H1 (cell line): Measurements from ENCODE around the gene NPY2R. TPM values are rescaled to one million over a fixed set of nuclear protein-coding genes. Genes with fewer than 3 reads are reported as not detected.

Experiments
- CTCF ChIA-PET: fragments of 300-600 bp; sonication (Branson Sonifier 250); formaldehyde crosslinking; loops from one replicate; lab custom pipeline; 2021; ENCODE audit not compliant: partially characterized antibody; lab: Charles Lee
- POLR2A ChIA-PET: fragments of 300-600 bp; sonication (Branson Sonifier 250); formaldehyde crosslinking; loops from one replicate; lab custom pipeline; 2021; ENCODE audit warnings: inconsistent platforms; ENCODE audit not compliant: partially characterized antibody; lab: Charles Lee
- DNase-seq, 2 experiments: peaks; one replicate each; pipeline versions ENCODE4 v3.0.0 to v3.0.0-alpha.2; 2010 to 2022; ENCODE audit warnings: low spot score in 2 of 2, low read depth in 1 of 2, mixed read lengths in 1 of 2
- FAIRE-seq: peaks from 2 replicates; lab custom pipeline; 2011; peaks lifted over from hg19 to GRCh38; lab: Jason Lieb, UNC
- H2AFZ ChIP-seq: 2 replicates; pipeline ENCODE4 v1.8.1; 2012; ENCODE audit warnings: low read length, inconsistent platforms
- H2AK5ac ChIP-seq: 2 replicates; pipeline ENCODE4 v1.6.1; 2013; ENCODE audit warnings: low read depth, low read length
- H2BK120ac ChIP-seq: replicated peaks from 2 replicates; pipeline ENCODE3; 2013; ENCODE audit warnings: low read depth, low read length, inconsistent platforms
- H2BK12ac ChIP-seq: 2 replicates; pipeline ENCODE4 v1.6.1; 2013; ENCODE audit warnings: low read depth, low read length
- H2BK15ac ChIP-seq: 2 replicates; pipeline ENCODE4 v1.6.1; 2013; ENCODE audit warnings: low read length
- H2BK20ac ChIP-seq: 2 replicates; pipeline ENCODE4 v1.6.1; 2013; ENCODE audit warnings: low read length
- H2BK5ac ChIP-seq: 2 replicates; pipeline ENCODE4 v1.6.1; 2013; ENCODE audit warnings: low read depth, low read length
- H3K14ac ChIP-seq: 2 replicates; pipeline ENCODE4 v1.6.1; 2013; ENCODE audit warnings: inconsistent platforms; ENCODE audit not compliant: insufficient read length
- H3K18ac ChIP-seq: 2 replicates; pipeline ENCODE4 v1.6.1; 2013; ENCODE audit warnings: low read length; ENCODE audit errors: extremely low read depth
- H3K23ac ChIP-seq: 2 replicates; pipeline ENCODE4 v1.6.1; 2013; ENCODE audit warnings: inconsistent platforms; ENCODE audit not compliant: insufficient read length
- H3K23me2 ChIP-seq: 2 replicates; pipeline ENCODE4 v1.6.1; 2013; ENCODE audit warnings: low read depth, low read length
- H3K27ac ChIP-seq: 2 replicates; pipeline ENCODE4 v1.6.1; 2011; ENCODE audit warnings: low read depth, low read length, inconsistent platforms
- H3K27me3 ChIP-seq, 4 experiments: replicated peaks in 1 of 4; 1 replicate in 1 of 4; 2 replicates in 3 of 4; pipeline versions ENCODE4 v1.6.1 to v1.8.1; 2011 to 2013; ENCODE audit warnings: low read length in 3 of 4, mild to moderate bottlenecking in 3 of 4, inconsistent platforms in 2 of 4, mixed read lengths in 2 of 4, moderate library complexity in 1 of 4; ENCODE audit not compliant: control insufficient read depth in 3 of 4, insufficient read depth in 3 of 4; ENCODE audit errors: extremely low read depth in 1 of 4
- H3K36me3 ChIP-seq, 4 experiments: 2 replicates each; pipeline versions ENCODE4 v1.6.1 to v1.8.1; 2011 to 2013; ENCODE audit warnings: mild to moderate bottlenecking in 4 of 4, low read length in 3 of 4, moderate library complexity in 2 of 4, control low read depth in 1 of 4, inconsistent platforms in 1 of 4; ENCODE audit not compliant: insufficient read depth in 4 of 4, control insufficient read depth in 2 of 4
- H3K4ac ChIP-seq: replicated peaks from 2 replicates; pipeline ENCODE3; 2013; ENCODE audit warnings: low read length, low read depth, mixed read lengths, inconsistent platforms; ENCODE audit not compliant: insufficient read length
- H3K4me1 ChIP-seq, 4 experiments: replicated peaks in 1 of 4; 1 replicate in 1 of 4; 2 replicates in 3 of 4; pipeline versions ENCODE4 v1.6.1 to v1.8.1; 2011 to 2013; ENCODE audit warnings: low read length in 3 of 4, inconsistent platforms in 2 of 4, mixed read lengths in 1 of 4; ENCODE audit not compliant: insufficient read depth in 4 of 4, control insufficient read depth in 3 of 4
- H3K4me2 ChIP-seq, 2 experiments: 2 replicates each; pipeline versions ENCODE4 v1.6.1 to v1.8.1; 2011 to 2013; ENCODE audit warnings: low read depth in 2 of 2, low read length in 2 of 2, control low read depth in 1 of 2, inconsistent platforms in 1 of 2, mild to moderate bottlenecking in 1 of 2; ENCODE audit not compliant: insufficient read depth in 1 of 2
- H3K4me3 ChIP-seq, 4 experiments: fragments of 200-600, 300-600 bp in 1 of 4; sonication (generic), shearing (Covaris generic), sonication (Bioruptor Twin) in 1 of 4; 2 replicates each; pipeline versions ENCODE4 v1.5.1 to v1.8.1; 2011 to 2016; ENCODE audit warnings: low read length in 4 of 4, low read depth in 3 of 4, control low read depth in 2 of 4, inconsistent platforms in 2 of 4, mild to moderate bottlenecking in 2 of 4, mixed read lengths in 1 of 4, moderate library complexity in 1 of 4; ENCODE audit not compliant: insufficient read depth in 2 of 4; ENCODE audit errors: extremely low read depth in 1 of 4
- H3K56ac ChIP-seq: replicated peaks from 2 replicates; pipeline ENCODE3; 2013; ENCODE audit warnings: low read depth, mild to moderate bottlenecking, mixed read lengths, low read length, inconsistent platforms; ENCODE audit not compliant: insufficient read length
- H3K79me1 ChIP-seq: 2 replicates; pipeline ENCODE4 v1.6.1; 2013; ENCODE audit warnings: low read depth, low read length, control low read depth
- H3K79me2 ChIP-seq, 2 experiments: 2 replicates each; pipeline versions ENCODE4 v1.6.1 to v1.8.1; 2012 to 2013; ENCODE audit warnings: low read length in 2 of 2, mild to moderate bottlenecking in 2 of 2, inconsistent platforms in 1 of 2; ENCODE audit not compliant: insufficient read depth in 2 of 2, control insufficient read depth in 1 of 2
- H3K9ac ChIP-seq, 4 experiments: replicated peaks in 1 of 4; 1 replicate in 1 of 4; 2 replicates in 3 of 4; pipeline versions ENCODE4 v1.6.1 to v1.8.1; 2011 to 2013; ENCODE audit warnings: low read depth in 3 of 4, low read length in 3 of 4, control low read depth in 2 of 4, mild to moderate bottlenecking in 2 of 4, moderate library complexity in 2 of 4, inconsistent platforms in 1 of 4; ENCODE audit errors: extremely low read depth in 1 of 4
- H3K9me3 ChIP-seq, 2 experiments: 2 replicates each; pipeline versions ENCODE4 v1.6.1 to v1.8.1; 2012 to 2013; ENCODE audit warnings: mild to moderate bottlenecking in 2 of 2, moderate library complexity in 2 of 2, control low read depth in 1 of 2, inconsistent platforms in 1 of 2, low read depth in 1 of 2, low read length in 1 of 2, mixed read lengths in 1 of 2; ENCODE audit not compliant: insufficient read depth in 2 of 2
- H4K20me1 ChIP-seq, 2 experiments: replicated peaks in 1 of 2; 2 replicates each; pipeline versions ENCODE3 to v1.8.1; 2011 to 2013; ENCODE audit warnings: inconsistent platforms in 2 of 2, low read length in 2 of 2, mild to moderate bottlenecking in 1 of 2; ENCODE audit not compliant: insufficient read depth in 2 of 2, control insufficient read depth in 1 of 2
- H4K5ac ChIP-seq: 2 replicates; pipeline ENCODE4 v1.6.1; 2013; ENCODE audit warnings: low read length, low read depth, mixed read lengths, inconsistent platforms; ENCODE audit not compliant: insufficient read length
- H4K8ac ChIP-seq: 2 replicates; pipeline ENCODE4 v1.8.0; 2013; ENCODE audit warnings: mild to moderate bottlenecking, moderate library complexity, low read length, inconsistent platforms; ENCODE audit not compliant: insufficient read depth; ENCODE audit errors: extremely low read depth
- H4K91ac ChIP-seq: replicated peaks from 2 replicates; pipeline ENCODE3; 2013; ENCODE audit warnings: low read length, mixed read lengths, inconsistent platforms; ENCODE audit not compliant: insufficient read length
- EZH2 ChIP-seq: fragments of 200-600 bp; sonication (generic); IDR thresholded peaks from 2 replicates; pipeline ENCODE4 v1.7.1; 2012; ENCODE audit warnings: low read depth, mild to moderate bottlenecking, moderate library complexity, low read length, inconsistent platforms; ENCODE audit not compliant: severe bottlenecking
- GTF2F1 ChIP-seq: IDR thresholded peaks from 2 replicates; pipeline ENCODE4 v1.6.1; 2012; ENCODE audit warnings: low read depth, low read length, improper control_type of control experiment, borderline replicate concordance
- KDM4A ChIP-seq: IDR thresholded peaks from one replicate; pipeline ENCODE4 v1.7.1; 2012; ENCODE audit warnings: low read depth, mild to moderate bottlenecking, moderate library complexity, low read length, inconsistent platforms; ENCODE audit not compliant: severe bottlenecking
- WGBS, 2 experiments: shearing (Covaris generic) in 1 of 2; methylation state at CpG; one replicate each; pipeline versions ENCODE4 v1.1.6 to v1.1.7; 2013 to 2015; ENCODE audit warnings: low lambda C conversion rate in 2 of 2, mixed read lengths in 2 of 2, inconsistent platforms in 1 of 2, low coverage in 1 of 2, missing lambda C conversion rate in 1 of 2; ENCODE audit not compliant: insufficient replicate concordance in 2 of 2, insufficient coverage in 1 of 2, insufficient read length in 1 of 2; ENCODE audit errors: extremely low coverage in 1 of 2, missing lambda C conversion rate in 1 of 2; 5-methylcytosine and 5-hydroxymethylcytosine counted together
- polyA plus RNA-seq, 7 experiments: library from polyadenylated mRNA; depleted of rRNA in 3 of 7; stranded (reverse) in 5 of 7; unstranded in 2 of 7; fragments of >200 nt in 5 of 7; fragments of 200-250 nt in 2 of 7; gene quantifications; 1 replicate in 5 of 7; 2 replicates in 1 of 7; 4 replicates in 1 of 7; pipeline versions ENCODE4 v1.2.1 to v1.2.3, GENCODE V29; 2011 to 2013; ENCODE audit warnings: missing spikeins in 2 of 7, mixed read lengths in 2 of 7
- total RNA-seq: library from RNA; stranded (reverse); fragmentation: NEBNext Ultra II Directional; extraction: Animal tissue kit (Norgen Biotek cat#: 25700); gene quantifications from 2 replicates; pipeline ENCODE4 v1.2.1, GENCODE V29; 2021

The NPY2R gene
- total and polyA plus RNA-seq, 2 of the 8 experiments (the other 6 are each of a cell fraction or from before 2014, with no cell fraction given) = 0.09 to 0.41 TPM

DNA sequence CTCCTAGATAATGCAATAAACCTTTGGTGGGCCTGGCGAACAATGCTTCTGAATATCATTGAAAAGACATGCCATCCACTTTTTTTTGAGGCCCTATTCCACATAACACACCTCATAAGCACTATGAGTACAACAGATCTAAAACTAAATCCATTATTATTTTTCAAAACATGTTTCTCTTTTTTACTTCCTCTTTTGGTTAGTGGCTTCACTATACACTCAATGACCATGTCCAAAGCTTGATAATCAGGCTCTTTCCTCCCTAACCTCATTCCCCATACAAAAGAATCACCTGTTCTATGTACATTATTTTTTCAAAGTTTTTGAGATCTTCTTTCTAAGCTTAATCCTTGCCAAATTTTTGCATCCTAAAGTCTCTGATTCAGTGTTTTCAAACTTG lies 20.4 kb upstream of the NPY2R start:
- Histone ChIP-seq H3K27ac (no peak overlapping the region), H3K56ac (no peak overlapping the region), H3K36me3 (no peaks in the 10 kb centered on the region), H3K18ac (no peak overlapping the region), H3K14ac (no peak overlapping the region), H3K79me1 (no peaks in the 10 kb centered on the region), H4K5ac (no peak overlapping the region), H2AK5ac (no peak overlapping the region), H3K23me2 (no peaks in the 10 kb centered on the region), H3K4ac (no peak overlapping the region), H3K9me3 (no peaks in the 10 kb centered on the region), H2BK12ac (no peak overlapping the region), H2BK5ac (no peak overlapping the region), H3K4me1 (no peaks in the 10 kb centered on the region), H3K4me3 (no peak overlapping the region), H4K8ac (no peak overlapping the region), H2BK120ac (no peak overlapping the region), H3K27me3 (no peaks in the 10 kb centered on the region), H2AFZ (no peak overlapping the region), H4K91ac (no peak overlapping the region), H2BK15ac (no peak overlapping the region), H2BK20ac (no peak overlapping the region), H4K20me1 (no peaks in the 10 kb centered on the region), H3K79me2 (no peaks in the 10 kb centered on the region), H3K9ac (no peak overlapping the region), H3K23ac (no peak overlapping the region), H3K4me2 (no peak overlapping the region)
- ChIA-PET CTCF (no interaction called here), POLR2A (no interaction called here)
- TF ChIP-seq KDM4A = no peak
- TF ChIP-seq GTF2F1 = no peak
- no peak for TF ChIP-seq EZH2
- FAIRE-seq (no peak), DNase-seq (no peak)
- 33% methylated on average over 1 of the region's 1 CpG; no CpG with 5 or more reads in 1 of the 2 experiments for WGBS, 2 experiments
